ENCODE measurements around the gene MKLN1.

MKLN1 gene

GRCh38 chr7:131346885-131347592 lies 19.4 kb downstream of the MKLN1 start:
- DNase-seq (ENCODE audit: low read depth in 2 of 3, low spot score in 1 of 3), result no peak

- no peak for DNase-seq (ENCODE audit: low read depth in 2 of 3, low spot score in 1 of 3)
Observed at GRCh38 chr7:131352032-131352431, 24.4 kb downstream of the MKLN1 start.

DNA sequence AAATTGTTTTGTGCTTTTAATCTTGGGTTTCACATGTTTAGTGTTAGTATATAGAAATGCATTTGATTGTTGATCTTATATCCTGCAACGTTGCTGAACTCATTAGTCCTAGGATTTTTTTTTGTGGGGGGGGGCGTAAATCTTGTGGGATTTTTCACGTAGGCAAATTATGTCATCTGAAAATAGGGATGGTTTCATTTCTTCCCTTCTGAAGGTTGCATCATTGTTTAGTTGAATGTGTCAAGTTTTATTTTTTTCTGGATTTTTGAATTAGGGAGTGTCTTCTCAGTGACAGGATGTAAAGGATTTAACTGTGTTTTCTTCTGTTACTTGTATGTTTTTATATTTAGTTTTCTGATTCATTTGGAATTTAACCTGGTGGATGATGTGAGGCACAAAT lies 26.7 kb downstream of the MKLN1 start:
- no peak for DNase-seq (ENCODE audit: low read depth in 2 of 3, low spot score in 1 of 3)

GRCh38 chr7:131355917-131356777 lies 28.5 kb downstream of the MKLN1 start:
- no peak for DNase-seq (ENCODE audit: low read depth in 2 of 3, low spot score in 1 of 3)

DNA sequence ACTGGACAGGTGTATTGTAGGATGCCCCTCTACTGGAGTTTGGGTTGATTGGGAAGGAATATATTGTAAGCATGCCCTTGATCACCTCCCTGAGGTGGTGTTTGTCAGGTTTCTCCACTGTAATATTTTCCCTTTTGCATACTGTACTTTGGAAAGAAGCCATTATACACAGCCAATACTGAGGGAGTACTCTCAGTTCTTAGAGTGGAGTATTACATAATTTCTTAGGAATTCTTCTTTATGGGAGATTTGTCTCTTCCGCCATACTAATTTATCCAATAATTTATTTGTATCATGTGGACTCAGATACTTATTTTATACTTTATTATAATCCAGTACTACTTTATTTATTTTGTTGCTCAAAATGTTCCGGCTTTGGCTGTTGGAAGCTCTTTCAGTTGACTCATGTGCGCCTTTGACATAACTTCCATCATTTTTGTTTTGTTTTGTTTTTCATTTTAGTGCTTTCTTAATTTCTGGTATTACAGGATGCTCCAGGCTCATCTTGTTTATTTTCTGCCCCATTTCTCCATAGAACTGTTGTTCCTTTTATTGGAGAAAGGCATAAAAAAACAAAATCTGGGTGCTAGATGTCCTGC lies 29.7 kb downstream of the MKLN1 start:
- DNase-seq (ENCODE audit: low read depth in 2 of 3, low spot score in 1 of 3), result no peak

- no peak for DNase-seq (ENCODE audit: low read depth in 2 of 3, low spot score in 1 of 3)
Observed at GRCh38 chr7:131358636-131359035, 31.0 kb downstream of the MKLN1 start.

DNA sequence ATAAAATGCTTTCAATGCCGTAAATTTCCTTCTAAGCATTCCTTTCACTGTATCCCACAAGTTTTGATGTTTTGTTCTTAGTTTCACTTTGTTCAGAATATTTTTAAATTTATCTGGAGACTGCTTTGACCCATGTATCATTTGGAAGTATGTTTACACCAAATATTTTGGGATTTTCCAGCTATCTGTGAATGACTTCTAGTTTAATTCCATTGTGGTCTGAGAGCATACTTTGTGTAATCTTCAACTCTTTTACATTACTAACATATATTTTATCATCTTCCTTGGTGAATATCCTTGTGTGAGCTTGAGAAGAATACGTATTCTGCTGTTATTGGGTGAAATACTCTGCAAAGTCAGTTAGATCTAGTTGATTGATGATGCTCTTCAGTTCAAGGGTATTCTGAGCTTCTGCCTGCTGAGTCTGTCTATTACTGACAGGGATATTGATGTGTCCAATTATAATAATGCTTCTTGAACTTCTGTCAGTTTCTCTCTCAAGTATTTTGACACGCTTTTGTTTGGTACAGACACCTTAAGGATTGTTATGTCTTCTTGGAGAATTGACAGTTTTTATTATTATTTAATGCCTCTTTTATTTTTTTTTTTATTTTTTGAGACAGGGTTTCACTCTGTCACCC lies 31.6 kb downstream of the MKLN1 start:
- no peak for DNase-seq (ENCODE audit: low read depth in 2 of 3, low spot score in 1 of 3)

DNA sequence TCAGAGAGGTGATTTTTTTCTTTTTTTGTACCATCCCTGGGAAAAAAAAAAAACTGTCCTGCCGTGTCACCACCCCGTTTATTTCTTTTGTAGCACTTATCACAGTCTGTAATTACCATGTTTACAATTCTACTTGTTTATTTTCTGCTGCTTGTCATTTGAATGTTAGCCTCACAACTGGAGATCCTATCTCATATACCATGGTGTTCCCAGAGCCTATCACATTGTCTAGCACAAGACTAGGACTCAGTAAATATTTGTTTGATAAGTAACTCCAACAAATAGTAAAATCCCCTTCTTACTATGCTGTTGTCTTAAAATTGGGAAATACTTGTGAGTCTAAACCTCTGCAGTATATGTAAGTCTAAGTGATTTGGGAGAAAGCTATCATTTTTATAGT lies 36.0 kb downstream of the MKLN1 start:
- no peak for DNase-seq (ENCODE audit: low read depth in 2 of 3, low spot score in 1 of 3)

DNA sequence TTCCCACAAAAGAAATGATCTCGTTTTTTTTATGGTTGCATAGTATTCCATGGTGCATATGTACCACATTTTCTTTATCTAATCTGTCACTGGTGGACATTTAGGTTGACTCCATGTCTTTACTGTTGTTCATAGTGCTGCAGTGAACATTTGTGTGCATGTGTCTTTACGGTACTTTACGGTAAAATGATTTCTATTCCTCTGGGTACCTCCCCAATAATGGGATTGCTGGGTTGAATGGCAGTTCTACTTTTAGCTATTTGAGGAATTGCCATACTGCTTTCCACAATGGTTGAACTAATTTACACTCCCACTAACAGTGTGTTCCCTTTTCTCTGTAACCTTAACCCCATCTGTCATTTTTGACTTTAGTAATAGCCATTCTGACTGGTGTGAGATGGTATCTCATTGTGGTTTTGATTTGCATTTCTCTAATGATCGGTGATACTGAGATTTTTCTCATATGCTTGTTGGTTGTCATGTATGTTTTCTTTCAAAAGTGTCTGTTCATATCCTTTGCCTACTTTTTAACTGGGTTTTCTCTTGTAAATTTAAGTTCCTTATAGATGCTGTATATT lies 37.2 kb downstream of the MKLN1 start:
- DNase-seq (ENCODE audit: low read depth in 2 of 3, low spot score in 1 of 3), result no peak

DNA sequence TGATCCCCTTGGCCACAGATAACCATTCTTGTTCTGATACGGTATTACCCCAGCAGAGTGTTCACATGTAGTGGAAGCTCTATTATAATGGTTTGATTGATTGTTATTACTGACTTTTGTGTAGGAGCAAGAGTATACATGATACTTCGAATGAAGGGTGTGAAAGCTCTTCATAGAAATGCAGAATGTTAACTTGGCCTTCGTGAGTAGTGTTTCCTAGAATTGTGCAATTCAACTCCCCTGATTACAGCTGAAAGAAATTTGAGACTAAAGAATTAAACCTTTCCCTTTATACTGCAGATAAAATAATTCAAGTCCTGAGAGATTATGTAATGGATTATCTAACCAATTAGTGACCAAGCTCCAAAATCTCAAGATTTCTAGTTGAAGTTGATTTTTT lies 38.2 kb downstream of the MKLN1 start:
- DNase-seq (ENCODE audit: low read depth in 2 of 3, low spot score in 1 of 3), result no peak

GRCh38 chr7:131369354-131369753 lies 41.7 kb downstream of the MKLN1 start:
- no peak for DNase-seq (ENCODE audit: low read depth in 2 of 3, low spot score in 1 of 3)

DNA sequence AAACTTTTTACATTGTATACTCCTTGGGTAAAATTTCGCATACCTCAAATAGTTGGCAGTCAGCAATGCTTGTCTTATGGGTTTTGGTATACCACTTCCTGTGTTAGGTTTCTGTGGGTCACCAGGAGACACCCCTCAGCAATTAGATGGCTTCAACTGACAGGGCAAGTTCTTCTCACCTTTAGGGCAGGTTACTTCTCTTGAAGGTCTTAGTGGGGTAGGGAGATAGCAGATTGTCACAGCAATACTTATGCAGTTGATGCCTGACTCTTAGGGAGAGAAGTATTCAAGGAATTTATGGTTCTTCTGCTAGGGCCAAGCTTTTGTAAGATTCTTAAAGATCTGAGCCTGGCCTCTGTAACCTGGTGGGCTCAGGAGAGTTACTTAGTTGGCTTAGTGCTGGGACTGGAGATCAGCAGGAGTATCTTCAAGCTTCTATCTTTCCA lies 42.9 kb downstream of the MKLN1 start:
- peak in 1 of 3 donors; percentile 17 for DNase-seq (ENCODE audit: low read depth in 2 of 3, low spot score in 1 of 3)

- no peak for DNase-seq (ENCODE audit: low read depth in 2 of 3, low spot score in 1 of 3)
Observed at GRCh38 chr7:131371411-131371810, 43.7 kb downstream of the MKLN1 start.

DNA sequence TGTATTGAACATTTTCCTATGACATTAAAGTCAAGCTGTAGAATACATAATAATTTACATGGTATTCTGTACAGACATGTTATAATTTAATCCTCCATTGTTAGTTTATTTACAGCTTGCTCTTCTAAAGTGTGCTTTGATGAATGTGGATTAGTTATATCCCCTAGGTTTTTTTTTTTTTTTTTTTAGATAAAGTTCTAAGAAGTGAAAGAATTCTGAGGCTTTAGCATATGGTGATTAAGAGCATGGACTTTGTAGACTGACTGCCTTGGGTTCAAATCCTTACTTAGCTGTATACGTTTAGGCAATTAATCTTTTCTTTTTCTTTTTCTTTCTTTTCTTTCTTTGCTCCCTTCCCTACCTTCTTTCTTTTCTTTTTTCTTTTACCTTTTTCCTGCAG lies 44.9 kb downstream of the MKLN1 start:
- DNase-seq (ENCODE audit: low read depth in 2 of 3, low spot score in 1 of 3), result no peak

GRCh38 chr7:131374821-131375220 lies 47.1 kb downstream of the MKLN1 start:
- DNase-seq (ENCODE audit: low read depth in 2 of 3, low spot score in 1 of 3), result no peak

GRCh38 chr7:131381069-131381838 lies 53.6 kb downstream of the MKLN1 start:
- DNase-seq (ENCODE audit: low read depth in 2 of 3, low spot score in 1 of 3), result no peak

DNA sequence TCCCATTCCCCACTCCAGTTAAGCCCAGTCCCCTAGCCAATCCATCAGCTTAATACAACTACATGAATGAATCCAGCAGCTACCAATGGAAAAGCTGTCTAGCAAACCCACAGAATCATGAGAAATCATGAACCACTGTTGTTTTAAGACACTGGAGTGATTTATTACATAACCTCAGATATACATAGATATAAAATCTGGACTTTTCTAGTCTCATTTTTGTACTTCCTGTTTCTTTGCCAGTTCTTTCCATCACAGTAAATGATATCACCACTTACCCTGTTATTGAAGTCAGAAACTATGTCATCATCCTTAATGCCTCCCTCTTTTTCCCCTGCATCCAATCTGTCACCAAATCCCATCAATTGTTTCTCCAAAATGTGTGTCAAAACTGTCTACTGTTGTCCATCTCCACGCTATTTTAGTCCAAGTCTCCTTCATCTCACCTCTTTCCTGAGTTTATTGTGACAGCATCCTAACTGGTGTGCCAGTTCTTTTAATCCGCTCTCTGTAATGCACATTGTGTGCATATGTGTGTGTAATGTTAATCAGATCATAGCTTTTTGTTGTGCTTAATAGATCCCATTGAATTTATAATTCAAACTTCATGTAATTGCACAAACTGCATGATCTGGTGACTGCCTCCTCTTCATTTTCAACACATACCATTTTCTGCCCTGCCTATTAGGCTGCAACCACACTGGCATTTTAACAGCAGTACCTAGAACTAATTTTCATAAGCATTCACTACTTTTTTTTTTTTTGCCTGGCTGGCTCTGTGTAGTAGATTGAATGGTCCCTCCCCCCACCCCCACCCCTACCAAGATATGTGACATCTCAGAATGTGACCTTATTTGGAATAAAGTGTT lies 56.0 kb downstream of the MKLN1 start:
- DNase-seq (ENCODE audit: low read depth in 2 of 3, low spot score in 1 of 3), result no peak

DNA sequence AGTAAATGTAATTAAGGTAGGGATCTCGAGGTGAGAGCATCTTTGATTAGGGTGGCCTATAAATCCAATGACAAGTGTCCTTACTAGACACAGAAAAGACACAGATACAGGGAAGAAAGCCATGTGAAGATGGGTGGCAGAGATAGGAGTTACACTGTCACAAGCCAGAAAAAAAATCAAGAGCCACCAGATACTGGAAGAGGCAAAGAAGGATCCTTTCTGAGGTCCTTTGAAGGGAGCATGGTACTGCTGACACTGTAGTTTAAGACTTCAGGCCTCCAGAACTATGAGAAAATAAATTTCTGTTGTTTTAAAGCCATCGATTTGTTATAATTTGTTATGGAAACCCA lies 56.6 kb downstream of the MKLN1 start:
- DNase-seq (ENCODE audit: low read depth in 2 of 3, low spot score in 1 of 3), result no peak

GRCh38 chr7:131385039-131385605 lies 57.4 kb downstream of the MKLN1 start:
- DNase-seq (ENCODE audit: low read depth in 2 of 3, low spot score in 1 of 3), result no peak
